ENCODE results near the gene PPM1G. TPM values are rescaled to one million over a fixed set of nuclear protein-coding genes. Genes with fewer than 3 reads are reported as not detected.

PPM1G gene
- total and polyA plus RNA-seq, 2 experiments from 2014 or later, result 183 to 201 TPM

DNA sequence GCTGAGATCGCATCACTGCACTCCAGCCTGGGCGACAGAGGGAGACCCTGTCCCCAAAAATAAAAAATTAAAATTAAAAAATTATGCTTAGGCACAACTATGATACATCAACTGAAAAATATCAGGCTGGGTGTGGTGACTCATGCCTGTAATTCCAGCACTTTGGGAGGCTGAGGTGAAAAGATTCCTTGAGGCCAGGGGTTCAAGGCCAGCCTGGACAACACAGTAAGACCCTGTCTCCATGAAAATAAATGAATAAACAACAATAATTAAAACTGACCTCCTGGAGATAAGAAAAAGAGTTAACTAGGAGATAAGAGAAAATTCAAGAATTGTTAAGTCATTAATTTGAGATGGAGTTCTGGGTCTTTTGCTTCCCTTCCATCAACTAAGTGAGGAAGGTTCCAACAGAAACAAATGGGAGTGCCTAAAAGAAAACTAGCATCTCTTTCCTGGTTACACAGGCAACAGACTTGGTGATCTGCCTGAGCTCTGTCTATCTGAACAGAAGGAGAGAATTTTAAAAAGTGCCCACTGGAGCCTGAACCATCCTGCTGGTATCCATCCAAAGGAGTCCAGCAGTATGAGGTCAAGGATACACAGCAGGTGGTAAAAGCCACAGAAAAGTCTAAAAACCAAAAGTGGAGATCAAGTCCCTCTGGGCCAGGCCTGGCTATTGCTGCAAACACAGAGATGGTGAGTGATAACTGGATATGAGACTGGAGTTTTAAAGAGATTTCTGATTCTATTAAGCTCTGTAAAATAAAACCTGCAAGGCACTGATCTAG, 8.8 kb downstream of the PPM1G start:
- no peak for ATAC-seq
- Histone ChIP-seq H3K79me2 (replicated peaks; ENCODE audit: insufficient read depth) (peaks cover 100% of the 10 kb centered on the region), H4K20me1 (replicated peaks; ENCODE audit: insufficient read depth) (peaks cover 86% of the 10 kb centered on the region), H3K36me3 (ENCODE audit: insufficient read depth) (no peaks in the 10 kb centered on the region), H3K4me3 (no peak overlapping the region), H3F3A (replicated peaks; ENCODE audit: low read depth) (no peaks in the 10 kb centered on the region; the same call in 1 of the 2 replicates), H3K4me1 (ENCODE audit: insufficient read depth) (no peaks in the 10 kb centered on the region; the same call in 1 of the 2 replicates), H2AFZ (no peak overlapping the region), H3K4me2 (no peak overlapping the region), H3K27ac (ENCODE audit: low read depth) (peak overlapping the region; percentile 45; the same call in 1 of the 2 replicates), H3K9me2 (ENCODE audit: insufficient read depth) (no peaks in the 10 kb centered on the region), H3K27me3 (ENCODE audit: insufficient read depth) (no peaks in the 10 kb centered on the region)
- Mint-ChIP-seq H3K4me3 (no peak overlapping the region), H3K27me3 (ENCODE audit: insufficient read depth, low read depth, poor library complexity) (peaks cover 5% of the 10 kb centered on the region), H3K27ac (0 out of 2 replicates have a peak overlapping the region, but pooled peaks have one; percentile 11), H3K36me3 (ENCODE audit: low read depth) (peaks cover 28% of the 10 kb centered on the region), H3K4me1 (no peaks in the 10 kb centered on the region), H3K9me3 (no peaks in the 10 kb centered on the region)
- no peak for DNase-seq (ENCODE audit: low spot score)
- TF ChIP-seq STAT1 (IDR thresholded peaks at IDR 0.05; ENCODE audit: unreplicated experiment) (no peak), NANOG (IDR thresholded peaks at IDR 0.05; ENCODE audit: borderline replicate concordance) (no peak), ZNF114 (CRISPR knock-in tag; IDR thresholded peaks at IDR 0.05) (no peak), CREB1 (CRISPR knock-in tag; IDR thresholded peaks at IDR 0.05; ENCODE audit: low read depth) (no peak), POLR2AphosphoS5 (IDR thresholded peaks at IDR 0.05; ENCODE audit: low read depth) (no peak), EZH2phosphoT487 (IDR thresholded peaks at IDR 0.05; ENCODE audit: unreplicated experiment) (no peak), ZNF331 (CRISPR knock-in tag; IDR thresholded peaks at IDR 0.05; ENCODE audit: low read depth) (no peak), EZH2 (IDR thresholded peaks at IDR 0.05; ENCODE audit: low read depth, unreplicated experiment) (no peak), JUNB (IDR thresholded peaks at IDR 0.05; ENCODE audit: unreplicated experiment) (no peak)
- TF ChIP-seq, protein P1, sequence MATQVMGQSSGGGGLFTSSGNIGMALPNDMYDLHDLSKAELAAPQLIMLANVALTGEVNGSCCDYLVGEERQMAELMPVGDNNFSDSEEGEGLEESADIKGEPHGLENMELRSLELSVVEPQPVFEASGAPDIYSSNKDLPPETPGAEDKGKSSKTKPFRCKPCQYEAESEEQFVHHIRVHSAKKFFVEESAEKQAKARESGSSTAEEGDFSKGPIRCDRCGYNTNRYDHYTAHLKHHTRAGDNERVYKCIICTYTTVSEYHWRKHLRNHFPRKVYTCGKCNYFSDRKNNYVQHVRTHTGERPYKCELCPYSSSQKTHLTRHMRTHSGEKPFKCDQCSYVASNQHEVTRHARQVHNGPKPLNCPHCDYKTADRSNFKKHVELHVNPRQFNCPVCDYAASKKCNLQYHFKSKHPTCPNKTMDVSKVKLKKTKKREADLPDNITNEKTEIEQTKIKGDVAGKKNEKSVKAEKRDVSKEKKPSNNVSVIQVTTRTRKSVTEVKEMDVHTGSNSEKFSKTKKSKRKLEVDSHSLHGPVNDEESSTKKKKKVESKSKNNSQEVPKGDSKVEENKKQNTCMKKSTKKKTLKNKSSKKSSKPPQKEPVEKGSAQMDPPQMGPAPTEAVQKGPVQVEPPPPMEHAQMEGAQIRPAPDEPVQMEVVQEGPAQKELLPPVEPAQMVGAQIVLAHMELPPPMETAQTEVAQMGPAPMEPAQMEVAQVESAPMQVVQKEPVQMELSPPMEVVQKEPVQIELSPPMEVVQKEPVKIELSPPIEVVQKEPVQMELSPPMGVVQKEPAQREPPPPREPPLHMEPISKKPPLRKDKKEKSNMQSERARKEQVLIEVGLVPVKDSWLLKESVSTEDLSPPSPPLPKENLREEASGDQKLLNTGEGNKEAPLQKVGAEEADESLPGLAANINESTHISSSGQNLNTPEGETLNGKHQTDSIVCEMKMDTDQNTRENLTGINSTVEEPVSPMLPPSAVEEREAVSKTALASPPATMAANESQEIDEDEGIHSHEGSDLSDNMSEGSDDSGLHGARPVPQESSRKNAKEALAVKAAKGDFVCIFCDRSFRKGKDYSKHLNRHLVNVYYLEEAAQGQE (IDR thresholded peaks at IDR 0.05; ENCODE audit: unreplicated experiment), result no peak
- TF ChIP-seq, protein P2, sequence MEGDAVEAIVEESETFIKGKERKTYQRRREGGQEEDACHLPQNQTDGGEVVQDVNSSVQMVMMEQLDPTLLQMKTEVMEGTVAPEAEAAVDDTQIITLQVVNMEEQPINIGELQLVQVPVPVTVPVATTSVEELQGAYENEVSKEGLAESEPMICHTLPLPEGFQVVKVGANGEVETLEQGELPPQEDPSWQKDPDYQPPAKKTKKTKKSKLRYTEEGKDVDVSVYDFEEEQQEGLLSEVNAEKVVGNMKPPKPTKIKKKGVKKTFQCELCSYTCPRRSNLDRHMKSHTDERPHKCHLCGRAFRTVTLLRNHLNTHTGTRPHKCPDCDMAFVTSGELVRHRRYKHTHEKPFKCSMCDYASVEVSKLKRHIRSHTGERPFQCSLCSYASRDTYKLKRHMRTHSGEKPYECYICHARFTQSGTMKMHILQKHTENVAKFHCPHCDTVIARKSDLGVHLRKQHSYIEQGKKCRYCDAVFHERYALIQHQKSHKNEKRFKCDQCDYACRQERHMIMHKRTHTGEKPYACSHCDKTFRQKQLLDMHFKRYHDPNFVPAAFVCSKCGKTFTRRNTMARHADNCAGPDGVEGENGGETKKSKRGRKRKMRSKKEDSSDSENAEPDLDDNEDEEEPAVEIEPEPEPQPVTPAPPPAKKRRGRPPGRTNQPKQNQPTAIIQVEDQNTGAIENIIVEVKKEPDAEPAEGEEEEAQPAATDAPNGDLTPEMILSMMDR (conservative IDR thresholded peaks at IDR 0.05; ENCODE audit: low read depth in 2 of 2), result no peak
- TF ChIP-seq, protein P3, sequence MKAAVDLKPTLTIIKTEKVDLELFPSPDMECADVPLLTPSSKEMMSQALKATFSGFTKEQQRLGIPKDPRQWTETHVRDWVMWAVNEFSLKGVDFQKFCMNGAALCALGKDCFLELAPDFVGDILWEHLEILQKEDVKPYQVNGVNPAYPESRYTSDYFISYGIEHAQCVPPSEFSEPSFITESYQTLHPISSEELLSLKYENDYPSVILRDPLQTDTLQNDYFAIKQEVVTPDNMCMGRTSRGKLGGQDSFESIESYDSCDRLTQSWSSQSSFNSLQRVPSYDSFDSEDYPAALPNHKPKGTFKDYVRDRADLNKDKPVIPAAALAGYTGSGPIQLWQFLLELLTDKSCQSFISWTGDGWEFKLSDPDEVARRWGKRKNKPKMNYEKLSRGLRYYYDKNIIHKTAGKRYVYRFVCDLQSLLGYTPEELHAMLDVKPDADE (IDR thresholded peaks at IDR 0.05), result no peak
- TF ChIP-seq, protein P4, sequence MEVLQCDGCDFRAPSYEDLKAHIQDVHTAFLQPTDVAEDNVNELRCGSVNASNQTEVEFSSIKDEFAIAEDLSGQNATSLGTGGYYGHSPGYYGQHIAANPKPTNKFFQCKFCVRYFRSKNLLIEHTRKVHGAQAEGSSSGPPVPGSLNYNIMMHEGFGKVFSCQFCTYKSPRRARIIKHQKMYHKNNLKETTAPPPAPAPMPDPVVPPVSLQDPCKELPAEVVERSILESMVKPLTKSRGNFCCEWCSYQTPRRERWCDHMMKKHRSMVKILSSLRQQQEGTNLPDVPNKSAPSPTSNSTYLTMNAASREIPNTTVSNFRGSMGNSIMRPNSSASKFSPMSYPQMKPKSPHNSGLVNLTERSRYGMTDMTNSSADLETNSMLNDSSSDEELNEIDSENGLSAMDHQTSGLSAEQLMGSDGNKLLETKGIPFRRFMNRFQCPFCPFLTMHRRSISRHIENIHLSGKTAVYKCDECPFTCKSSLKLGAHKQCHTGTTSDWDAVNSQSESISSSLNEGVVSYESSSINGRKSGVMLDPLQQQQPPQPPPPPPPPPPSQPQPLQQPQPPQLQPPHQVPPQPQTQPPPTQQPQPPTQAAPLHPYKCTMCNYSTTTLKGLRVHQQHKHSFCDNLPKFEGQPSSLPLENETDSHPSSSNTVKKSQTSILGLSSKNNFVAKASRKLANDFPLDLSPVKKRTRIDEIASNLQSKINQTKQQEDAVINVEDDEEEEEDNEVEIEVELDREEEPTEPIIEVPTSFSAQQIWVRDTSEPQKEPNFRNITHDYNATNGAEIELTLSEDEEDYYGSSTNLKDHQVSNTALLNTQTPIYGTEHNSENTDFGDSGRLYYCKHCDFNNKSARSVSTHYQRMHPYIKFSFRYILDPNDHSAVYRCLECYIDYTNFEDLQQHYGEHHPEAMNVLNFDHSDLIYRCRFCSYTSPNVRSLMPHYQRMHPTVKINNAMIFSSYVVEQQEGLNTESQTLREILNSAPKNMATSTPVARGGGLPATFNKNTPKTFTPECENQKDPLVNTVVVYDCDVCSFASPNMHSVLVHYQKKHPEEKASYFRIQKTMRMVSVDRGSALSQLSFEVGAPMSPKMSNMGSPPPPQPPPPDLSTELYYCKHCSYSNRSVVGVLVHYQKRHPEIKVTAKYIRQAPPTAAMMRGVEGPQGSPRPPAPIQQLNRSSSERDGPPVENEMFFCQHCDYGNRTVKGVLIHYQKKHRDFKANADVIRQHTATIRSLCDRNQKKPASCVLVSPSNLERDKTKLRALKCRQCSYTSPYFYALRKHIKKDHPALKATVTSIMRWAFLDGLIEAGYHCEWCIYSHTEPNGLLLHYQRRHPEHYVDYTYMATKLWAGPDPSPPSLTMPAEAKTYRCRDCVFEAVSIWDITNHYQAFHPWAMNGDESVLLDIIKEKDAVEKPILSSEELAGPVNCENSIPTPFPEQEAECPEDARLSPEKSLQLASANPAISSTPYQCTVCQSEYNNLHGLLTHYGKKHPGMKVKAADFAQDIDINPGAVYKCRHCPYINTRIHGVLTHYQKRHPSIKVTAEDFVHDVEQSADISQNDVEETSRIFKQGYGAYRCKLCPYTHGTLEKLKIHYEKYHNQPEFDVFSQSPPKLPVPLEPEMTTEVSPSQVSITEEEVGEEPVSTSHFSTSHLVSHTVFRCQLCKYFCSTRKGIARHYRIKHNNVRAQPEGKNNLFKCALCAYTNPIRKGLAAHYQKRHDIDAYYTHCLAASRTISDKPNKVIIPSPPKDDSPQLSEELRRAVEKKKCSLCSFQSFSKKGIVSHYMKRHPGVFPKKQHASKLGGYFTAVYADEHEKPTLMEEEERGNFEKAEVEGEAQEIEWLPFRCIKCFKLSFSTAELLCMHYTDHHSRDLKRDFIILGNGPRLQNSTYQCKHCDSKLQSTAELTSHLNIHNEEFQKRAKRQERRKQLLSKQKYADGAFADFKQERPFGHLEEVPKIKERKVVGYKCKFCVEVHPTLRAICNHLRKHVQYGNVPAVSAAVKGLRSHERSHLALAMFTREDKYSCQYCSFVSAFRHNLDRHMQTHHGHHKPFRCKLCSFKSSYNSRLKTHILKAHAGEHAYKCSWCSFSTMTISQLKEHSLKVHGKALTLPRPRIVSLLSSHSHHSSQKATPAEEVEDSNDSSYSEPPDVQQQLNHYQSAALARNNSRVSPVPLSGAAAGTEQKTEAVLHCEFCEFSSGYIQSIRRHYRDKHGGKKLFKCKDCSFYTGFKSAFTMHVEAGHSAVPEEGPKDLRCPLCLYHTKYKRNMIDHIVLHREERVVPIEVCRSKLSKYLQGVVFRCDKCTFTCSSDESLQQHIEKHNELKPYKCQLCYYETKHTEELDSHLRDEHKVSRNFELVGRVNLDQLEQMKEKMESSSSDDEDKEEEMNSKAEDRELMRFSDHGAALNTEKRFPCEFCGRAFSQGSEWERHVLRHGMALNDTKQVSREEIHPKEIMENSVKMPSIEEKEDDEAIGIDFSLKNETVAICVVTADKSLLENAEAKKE (CRISPR knock-in tag; IDR thresholded peaks at IDR 0.05), result no peak

All from GM23338 (cell line).